HG02870 (cell line): ENCODE data around the gene KIF26B.

Experiments used
- ATAC-seq: cut with Tn5 transposase; IDR thresholded peaks from one replicate; pipeline ENCODE4 v1.9.1; 2021; ENCODE audit warnings: mild to moderate bottlenecking, moderate library complexity; ENCODE audit not compliant: unreplicated experiment

Gene KIF26B

GRCh38 chr1:245448975-245449431 lies 294.2 kb downstream of the KIF26B start:
- ATAC-seq = no peak

GRCh38 chr1:245453541-245453940 lies 298.8 kb downstream of the KIF26B start:
- no peak for ATAC-seq

- ATAC-seq = no peak
Measured at GRCh38 chr1:245454051-245454450, 299.3 kb downstream of the KIF26B start.

GRCh38 chr1:245457562-245457961 lies 302.8 kb downstream of the KIF26B start:
- no peak for ATAC-seq

- ATAC-seq = no peak
Measured at GRCh38 chr1:245458234-245458633, 303.4 kb downstream of the KIF26B start.

- ATAC-seq = no peak
Measured at GRCh38 chr1:245458761-245459174, 304.0 kb downstream of the KIF26B start.

GRCh38 chr1:245459621-245460020 lies 304.8 kb downstream of the KIF26B start:
- ATAC-seq = no peak

- no peak for ATAC-seq
Measured at GRCh38 chr1:245461681-245462080, 306.9 kb downstream of the KIF26B start.

- ATAC-seq = no peak
Measured at GRCh38 chr1:245462161-245462560, 307.4 kb downstream of the KIF26B start.

- ATAC-seq = no peak
Measured at GRCh38 chr1:245463392-245464165, 308.8 kb downstream of the KIF26B start.

- no peak for ATAC-seq
Measured at GRCh38 chr1:245464290-245464689, 309.5 kb downstream of the KIF26B start.

GRCh38 chr1:245465666-245466065 lies 310.9 kb downstream of the KIF26B start:
- no peak for ATAC-seq

- ATAC-seq = no peak
Measured at GRCh38 chr1:245466261-245466660, 311.5 kb downstream of the KIF26B start.

- ATAC-seq = no peak
Measured at GRCh38 chr1:245467804-245468203, 313.0 kb downstream of the KIF26B start.

GRCh38 chr1:245469006-245469405 lies 314.2 kb downstream of the KIF26B start:
- ATAC-seq = no peak

- ATAC-seq = no peak
Measured at GRCh38 chr1:245469734-245470133, 314.9 kb downstream of the KIF26B start.

GRCh38 chr1:245475126-245475525 lies 320.3 kb downstream of the KIF26B start:
- ATAC-seq = no peak

GRCh38 chr1:245475961-245476516 lies 321.3 kb downstream of the KIF26B start:
- no peak for ATAC-seq

GRCh38 chr1:245477941-245478340 lies 323.2 kb downstream of the KIF26B start:
- ATAC-seq = no peak

GRCh38 chr1:245480393-245481120 lies 325.8 kb downstream of the KIF26B start:
- ATAC-seq = no peak

GRCh38 chr1:245481261-245481660 lies 326.5 kb downstream of the KIF26B start:
- no peak for ATAC-seq

GRCh38 chr1:245483247-245483646 lies 328.5 kb downstream of the KIF26B start:
- ATAC-seq = no peak
